ENCODE results near the gene GTF2F2. TPM values are rescaled to one million over a fixed set of nuclear protein-coding genes. Genes with fewer than 3 reads are reported as not detected.

Gene GTF2F2
- 31.4 and 49.6 TPM in 2 replicates for total RNA-seq (2014; rRNA removed; shearing (Covaris generic))

DNA sequence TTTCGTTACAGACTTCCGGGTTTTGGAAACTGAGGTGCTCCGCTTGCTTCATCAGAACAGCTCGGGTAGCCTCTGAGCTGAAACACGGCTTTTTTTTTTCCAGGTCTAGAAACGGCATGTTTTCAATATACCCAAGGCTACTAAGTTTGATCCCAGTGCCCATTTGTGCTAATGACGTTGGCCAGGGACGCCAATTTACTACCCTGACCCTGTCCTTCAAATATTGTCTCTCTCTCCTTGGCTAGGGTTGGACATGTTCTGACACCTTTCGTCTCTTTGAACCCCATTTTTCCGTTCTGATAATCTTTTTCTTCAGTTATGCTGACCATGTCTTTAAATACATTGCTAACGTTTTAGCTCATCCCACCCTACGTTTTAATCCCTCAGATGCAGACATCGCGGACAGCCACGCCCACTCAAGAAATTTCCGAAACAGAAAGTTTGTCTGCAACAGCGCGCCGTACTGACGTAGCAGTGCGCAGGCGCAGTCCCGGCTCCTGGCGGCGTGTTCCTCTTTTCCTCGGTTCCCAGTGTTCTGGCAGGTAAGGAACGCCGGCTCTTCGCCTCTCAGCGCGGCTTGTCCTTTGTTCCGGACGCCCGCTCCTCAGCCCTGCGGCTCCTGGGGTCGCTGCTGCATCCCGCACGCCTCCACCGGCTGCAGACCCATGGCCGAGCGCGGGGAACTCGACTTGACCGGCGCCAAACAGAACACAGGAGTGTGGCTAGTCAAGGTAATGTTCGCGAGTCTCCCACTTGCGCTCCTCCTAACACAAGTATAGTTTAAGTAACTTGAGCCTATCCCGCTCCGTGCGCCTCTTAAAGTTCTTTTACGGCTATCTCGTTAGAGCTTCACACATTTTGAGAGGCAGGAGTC lies at the start of gene GTF2F2:
GTF2F2 (plus strand) TSS at position 520 of the 874 bp plus-strand sequence; CDS start at position 666, 146 bp downstream.
- peak; percentile 83 for DNase-seq (ENCODE audit: low read depth)

GRCh38 chr13:45073809-45074208 lies 46.5 kb upstream of the GTF2F2 start:
- DNase-seq (ENCODE audit: low read depth) = no peak

DNA sequence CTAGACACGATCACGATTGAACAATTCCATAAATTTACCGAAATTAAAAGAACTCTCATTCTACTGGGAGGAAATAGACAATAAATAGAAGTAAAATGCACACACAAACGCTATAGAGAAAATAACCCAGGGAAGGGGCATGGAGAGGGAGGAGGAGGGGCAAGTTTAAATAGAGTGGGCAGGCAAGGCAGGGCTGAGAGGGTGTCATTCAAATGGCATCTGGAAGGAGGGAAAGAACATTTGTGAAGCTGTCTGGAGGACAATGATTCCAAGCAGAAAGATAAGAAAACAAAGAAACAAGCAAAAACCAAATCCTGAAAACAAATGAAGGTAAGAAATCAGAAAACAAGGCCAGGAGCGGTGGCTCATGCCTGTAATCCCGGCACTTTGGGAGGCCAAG lies 45.6 kb upstream of the GTF2F2 start:
- DNase-seq (ENCODE audit: low read depth) = no peak

GRCh38 chr13:45078003-45078402 lies 42.3 kb upstream of the GTF2F2 start:
- no peak for DNase-seq (ENCODE audit: low read depth)

- DNase-seq (ENCODE audit: low read depth) = peak; percentile 68
These were observed 37.3 kb upstream of the GTF2F2 start for GRCh38 chr13:45082964-45083363.

- DNase-seq (ENCODE audit: low read depth) = no peak
These were observed 35.8 kb upstream of the GTF2F2 start for GRCh38 chr13:45084515-45084914.

DNA sequence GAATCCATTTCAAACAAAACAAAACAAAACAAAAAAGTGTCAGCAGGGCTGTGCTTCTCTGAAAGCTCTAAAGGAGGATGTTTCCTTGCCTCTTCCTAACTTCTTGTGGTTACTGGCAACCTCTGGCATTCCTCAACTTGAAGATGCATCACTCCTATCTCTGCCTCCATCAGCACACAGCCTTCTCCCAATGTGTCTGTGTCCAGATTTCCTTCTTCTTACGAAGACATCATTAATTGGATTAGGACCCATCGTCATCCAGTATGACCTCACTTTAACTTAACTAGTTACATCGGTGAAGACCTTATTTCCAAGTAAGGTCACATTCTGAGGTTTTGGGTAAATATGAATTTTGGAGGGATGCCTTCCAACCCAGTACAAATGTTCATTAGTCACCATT lies 33.8 kb upstream of the GTF2F2 start:
- peak; percentile 79 for DNase-seq (ENCODE audit: low read depth)

DNA sequence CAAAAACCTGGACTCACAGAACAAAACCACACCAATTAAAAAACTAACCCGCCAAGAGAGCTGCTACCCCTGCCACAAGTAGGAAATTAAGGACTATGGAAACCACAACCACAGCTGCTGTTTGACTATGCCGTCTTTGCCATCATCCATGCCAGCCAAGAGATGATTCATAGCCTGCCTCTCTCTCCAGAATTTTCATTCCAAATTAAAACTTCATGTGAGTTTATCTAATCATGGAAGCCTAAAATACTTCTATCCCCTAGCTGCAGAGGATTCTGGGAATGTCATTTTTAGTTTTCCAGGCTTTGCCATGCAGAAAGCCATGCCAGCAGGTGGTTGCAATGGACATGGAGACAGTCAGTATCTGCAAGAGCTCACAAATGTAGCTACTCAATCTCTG lies 27.6 kb upstream of the GTF2F2 start:
- DNase-seq (ENCODE audit: low read depth) = peak; percentile 79

DNA sequence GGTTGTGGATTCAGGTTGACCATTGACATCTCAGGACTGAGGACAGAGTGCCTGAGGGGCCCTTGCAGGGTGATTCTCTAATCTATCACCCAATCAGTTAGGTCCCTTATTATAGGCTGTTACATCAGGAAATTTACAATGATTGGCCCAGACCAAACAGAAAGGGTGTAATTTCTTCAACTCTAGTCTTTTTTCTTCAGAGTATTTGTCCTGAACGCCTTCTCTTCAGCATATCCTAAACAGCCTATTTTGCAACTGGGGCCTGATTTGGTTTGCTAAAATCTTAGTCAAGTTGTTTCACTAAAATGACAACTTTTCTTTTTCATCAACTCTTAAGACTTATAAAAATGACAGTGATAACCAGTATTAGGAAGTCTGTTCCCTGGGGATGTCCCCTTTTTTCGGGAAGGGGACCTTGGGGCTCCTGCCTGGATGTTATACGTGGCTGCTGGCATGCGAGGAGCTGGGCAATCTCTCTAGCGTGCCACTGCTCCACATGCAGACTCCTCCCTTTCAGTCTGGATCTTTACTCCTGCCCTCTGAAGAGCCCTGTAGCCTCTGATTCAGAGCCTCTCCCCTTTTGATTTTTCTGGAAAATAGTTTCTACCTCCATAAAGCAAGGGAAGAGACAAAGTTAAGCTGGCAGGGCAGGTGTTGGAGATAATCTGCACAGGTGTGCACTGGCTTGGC lies 19.6 kb upstream of the GTF2F2 start:
- no peak for DNase-seq (ENCODE audit: low read depth)

DNA sequence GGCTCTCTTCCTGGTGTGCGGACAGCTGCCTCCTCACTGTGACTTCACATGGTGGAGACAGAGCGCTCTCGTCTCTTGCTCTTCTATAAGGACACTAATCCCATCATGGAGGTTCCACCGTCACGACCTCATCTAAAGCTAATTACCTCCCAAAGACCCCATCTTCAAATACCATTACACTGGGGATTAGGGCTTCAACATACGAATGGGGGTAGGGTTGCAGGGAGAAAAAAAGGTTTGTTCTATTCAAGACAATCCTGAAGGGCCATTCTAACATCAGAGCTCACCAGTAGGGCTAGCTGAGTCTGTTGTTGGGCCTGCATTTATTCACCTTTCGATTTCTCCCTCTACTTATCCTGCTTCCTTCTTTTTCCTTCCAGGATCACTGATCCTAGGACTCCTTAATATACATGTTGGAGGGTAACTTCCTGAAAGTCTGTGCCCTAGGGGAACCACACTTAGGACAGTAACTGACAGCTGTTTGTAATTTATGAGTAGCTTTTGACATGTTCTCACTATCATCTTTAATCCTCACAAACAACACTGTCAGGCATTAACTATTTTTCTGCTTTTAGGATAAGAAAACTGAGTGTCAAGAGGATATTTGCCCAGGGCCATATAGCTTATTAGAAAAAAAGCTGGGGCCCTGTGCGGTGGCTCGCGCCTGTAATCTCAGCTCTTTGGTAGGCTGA lies 18.8 kb upstream of the GTF2F2 start:
- DNase-seq (ENCODE audit: low read depth) = no peak

DNA sequence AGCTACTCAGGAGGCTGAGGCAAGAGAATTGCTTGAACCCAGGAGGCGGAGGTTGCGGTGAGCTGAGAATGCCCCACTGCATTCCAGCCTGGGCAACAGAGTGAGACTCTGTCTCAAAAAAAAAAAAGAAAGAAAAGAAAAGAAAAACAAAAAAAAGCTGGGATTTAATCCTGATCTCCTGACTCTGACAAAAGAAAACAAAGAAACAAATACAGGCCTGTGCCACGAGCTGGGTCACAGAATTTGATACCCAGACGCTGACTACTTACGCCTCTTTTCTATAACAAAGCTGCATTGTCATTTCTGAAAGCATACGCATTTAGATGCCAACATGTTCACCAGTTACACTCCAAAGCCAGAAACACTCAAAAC lies 18.2 kb upstream of the GTF2F2 start:
- no peak for DNase-seq (ENCODE audit: low read depth)

GRCh38 chr13:45103449-45103848 lies 16.9 kb upstream of the GTF2F2 start:
- DNase-seq (ENCODE audit: low read depth) = no peak

DNA sequence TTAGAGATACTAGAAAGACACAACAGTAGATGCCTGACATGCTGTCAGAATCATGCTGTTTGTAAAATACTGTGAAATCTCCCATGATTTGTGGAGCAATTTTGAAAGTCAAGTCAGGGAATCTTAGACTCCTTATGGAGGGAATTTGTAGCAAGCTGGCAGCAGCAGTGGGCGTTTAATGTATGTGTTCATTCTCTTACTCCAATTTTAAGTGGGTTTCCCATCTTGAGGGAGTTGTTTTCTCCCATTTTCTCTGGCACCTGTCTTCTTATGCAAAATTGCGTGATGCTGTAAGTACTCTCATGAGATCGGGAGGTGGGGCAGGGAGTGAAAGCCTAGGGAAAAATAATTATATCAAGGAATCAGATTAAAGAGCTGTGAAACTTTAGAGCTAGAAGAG lies 16.0 kb upstream of the GTF2F2 start:
- no peak for DNase-seq (ENCODE audit: low read depth)

GRCh38 chr13:45105895-45106294 lies 14.4 kb upstream of the GTF2F2 start:
- no peak for DNase-seq (ENCODE audit: low read depth)

DNA sequence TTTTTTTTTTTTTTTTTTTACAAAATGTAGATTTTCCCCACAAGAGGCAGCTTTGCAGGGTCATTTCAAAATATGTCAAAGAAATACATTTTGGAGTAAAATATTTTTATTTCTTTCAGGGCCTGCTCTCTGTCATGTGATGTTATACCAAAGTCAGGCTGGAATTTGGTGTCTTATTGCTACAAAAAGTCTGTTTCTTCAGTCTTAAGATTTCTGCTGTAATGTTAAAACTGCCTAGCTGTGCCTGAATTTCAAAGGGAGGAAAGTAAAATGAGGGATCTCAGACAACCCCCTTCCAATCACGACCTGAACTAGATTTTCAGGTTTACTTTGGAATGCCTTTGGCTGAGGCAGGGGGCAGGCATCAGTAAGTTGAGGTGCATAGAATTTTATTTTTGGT lies 12.8 kb upstream of the GTF2F2 start:
- no peak for DNase-seq (ENCODE audit: low read depth)

- DNase-seq (ENCODE audit: low read depth) = no peak
These were observed 11.6 kb upstream of the GTF2F2 start for GRCh38 chr13:45108716-45109101.

GRCh38 chr13:45109102-45109720 lies 11.1 kb upstream of the GTF2F2 start:
- DNase-seq (ENCODE audit: low read depth) = peak; percentile 50

- no peak for DNase-seq (ENCODE audit: low read depth)
These were observed 6.8 kb upstream of the GTF2F2 start for GRCh38 chr13:45113233-45114224.

DNA sequence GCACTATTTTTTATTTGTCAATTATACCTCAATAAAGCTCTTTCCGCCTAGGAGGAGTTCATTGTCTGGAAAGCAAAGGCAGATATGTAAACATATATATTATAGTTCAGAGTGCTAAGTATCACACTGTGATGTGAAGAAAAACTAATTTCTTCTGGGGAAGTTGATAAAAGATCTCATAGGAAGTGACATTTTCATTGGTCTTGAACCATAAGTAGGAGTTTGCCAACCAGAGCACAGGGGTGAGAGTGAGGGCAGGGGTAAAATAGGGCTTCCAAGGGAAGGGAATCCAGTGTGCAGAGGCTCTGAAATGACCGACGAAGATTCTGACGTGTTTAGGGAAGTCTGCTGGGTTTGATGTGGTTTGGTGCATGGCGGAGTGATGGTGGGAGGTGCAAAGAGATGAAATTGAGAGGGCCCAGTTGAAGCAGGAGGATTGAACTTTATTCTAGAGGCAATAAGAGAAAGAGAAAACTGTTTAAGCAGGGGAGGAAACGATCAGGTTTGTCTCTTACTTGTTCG lies 780 bp upstream of the GTF2F2 start:
- DNase-seq (ENCODE audit: low read depth) = peak; percentile 60

GRCh38 chr13:45120967-45121831 lies 889 bp downstream of the GTF2F2 start:
- peak; percentile 38 for DNase-seq (ENCODE audit: low read depth)

Measured in M059J (cell line).